ENCODE data around the gene KCNQ4. TPM values are rescaled to one million over a fixed set of nuclear protein-coding genes. Genes with fewer than 3 reads are reported as not detected.

Gene KCNQ4
- total RNA-seq, 3 donors from 2014 or later, result 0.32 to 1.3 (median 1.3) TPM

GRCh38 chr1:40873863-40874472, 90.4 kb downstream of the KCNQ4 start:
- intact Hi-C loops (cut with DNase I; ENCODE audit: low total_unique reads), result loop anchor here (5.0 kb wide), 1 partner anchor 938 kb away; no protein-coding TSS in a partner anchor
- no peak overlapping the region for H3K27ac ChIP-seq
- TF ChIP-seq CTCF (IDR thresholded peaks at IDR 0.05) (no peak), POLR2AphosphoS5 (IDR thresholded peaks at IDR 0.05) (no peak), POLR2A (IDR thresholded peaks at IDR 0.05) (no peak)
- no peaks in the 10 kb centered on the region for H3K27me3 ChIP-seq
- H3K36me3 ChIP-seq, result no peaks in the 10 kb centered on the region
- no peaks in the 10 kb centered on the region for H3K4me1 ChIP-seq
- no peak for DNase-seq (ENCODE audit: low spot score in 2 of 2)
- no peak overlapping the region for H3K4me3 ChIP-seq
- peaks cover 0 to 11% of the 10 kb centered on the region in 2 donors for H3K9me3 ChIP-seq

- Histone ChIP-seq H3K27ac (peak overlapping the region; percentile 27 to 83), H3K4me1 (peaks cover 0 to 3% of the 10 kb centered on the region in 2 donors), H3K4me3 (no peak overlapping the region), H3K36me3 (no peaks in the 10 kb centered on the region), H3K27me3 (no peaks in the 10 kb centered on the region), H3K9me3 (peaks cover 0 to 11% of the 10 kb centered on the region in 2 donors)
- DNase-seq (ENCODE audit: low spot score in 2 of 2), result no peak
- intact Hi-C loops (cut with DNase I; ENCODE audit: low total_unique reads), result no loop called here
- no peak for TF ChIP-seq POLR2AphosphoS5 (IDR thresholded peaks at IDR 0.05)
- no peak for TF ChIP-seq POLR2A (IDR thresholded peaks at IDR 0.05)
- no peak for TF ChIP-seq CTCF (IDR thresholded peaks at IDR 0.05)
These were observed 92.8 kb downstream of the KCNQ4 start for GRCh38 chr1:40876436-40876761.

GRCh38 chr1:40876891-40877290, 93.3 kb downstream of the KCNQ4 start:
- Histone ChIP-seq H3K27me3 (no peaks in the 10 kb centered on the region), H3K4me1 (peaks cover 0 to 5% of the 10 kb centered on the region in 2 donors), H3K27ac (peak overlapping the region; percentile 83 to 86), H3K4me3 (no peak overlapping the region), H3K9me3 (peaks cover 0 to 11% of the 10 kb centered on the region in 2 donors), H3K36me3 (no peaks in the 10 kb centered on the region)
- TF ChIP-seq POLR2A (IDR thresholded peaks at IDR 0.05) (no peak), CTCF (IDR thresholded peaks at IDR 0.05) (no peak), POLR2AphosphoS5 (IDR thresholded peaks at IDR 0.05) (no peak)
- intact Hi-C loops (cut with DNase I; ENCODE audit: low total_unique reads), result no loop called here
- DNase-seq (ENCODE audit: low spot score in 2 of 2), result no peak

GRCh38 chr1:40877698-40878097, 94.1 kb downstream of the KCNQ4 start:
- DNase-seq (ENCODE audit: low spot score in 2 of 2), result peak; percentile 70 to 91
- H3K27me3 ChIP-seq, result no peaks in the 10 kb centered on the region
- H3K36me3 ChIP-seq, result no peaks in the 10 kb centered on the region
- no peak for TF ChIP-seq POLR2A (IDR thresholded peaks at IDR 0.05)
- TF ChIP-seq CTCF (IDR thresholded peaks at IDR 0.05), result no peak
- TF ChIP-seq POLR2AphosphoS5 (IDR thresholded peaks at IDR 0.05), result peak; percentile 52 to 60 (median 54)
- peak overlapping the region; percentile 83 to 86 for H3K27ac ChIP-seq
- no peak overlapping the region for H3K4me3 ChIP-seq
- peaks cover 0 to 11% of the 10 kb centered on the region in 2 donors for H3K9me3 ChIP-seq
- intact Hi-C loops (cut with DNase I; ENCODE audit: low total_unique reads), result no loop called here
- H3K4me1 ChIP-seq, result peaks cover 0 to 5% of the 10 kb centered on the region in 2 donors

- peaks cover 0 to under 1% of the 10 kb centered on the region in 2 donors for H3K27me3 ChIP-seq
- peak overlapping the region in 1 of 2 donors; percentile 83 for H3K27ac ChIP-seq
- TF ChIP-seq POLR2AphosphoS5 (IDR thresholded peaks at IDR 0.05) (no peak), CTCF (IDR thresholded peaks at IDR 0.05) (no peak), POLR2A (IDR thresholded peaks at IDR 0.05) (no peak)
- intact Hi-C loops (cut with DNase I; ENCODE audit: low total_unique reads), result no loop called here
- H3K36me3 ChIP-seq, result no peaks in the 10 kb centered on the region
- peaks cover 0 to 11% of the 10 kb centered on the region in 2 donors for H3K9me3 ChIP-seq
- no peak for DNase-seq (ENCODE audit: low spot score in 2 of 2)
- peaks cover 0 to 5% of the 10 kb centered on the region in 2 donors for H3K4me1 ChIP-seq
- no peak overlapping the region for H3K4me3 ChIP-seq
These were observed 95.3 kb downstream of the KCNQ4 start for GRCh38 chr1:40878906-40879305.

All from breast epithelium (tissue), 4 donors.